Heart left ventricle (tissue), 13 donors: ENCODE results near the gene ZBTB20.

Source experiments
- POLR2A ChIP-seq, 2 donors: fragments of 450-650 bp; IDR thresholded peaks; one replicate each; pipeline ENCODE4 v1.6.1; 2017; ENCODE audit warnings: antibody characterized with exemption in 2 of 2, mild to moderate bottlenecking in 2 of 2, moderate library complexity in 2 of 2
- TF ChIP-seq, protein P1 (sequence below), 12 donors: fragments of 200-600 bp; sonication (generic) in 4 of 12; IDR thresholded peaks; one replicate each; pipeline versions ENCODE4 v1.5.0 to v1.8.0; 2018 to 2022; ENCODE audit warnings: antibody characterized with exemption in 12 of 12, mild to moderate bottlenecking in 5 of 12
- donor health status: ischemic (EF 13 %, LVEDD 7.1; RV severe dilation, severe dysfunction).
- donor health status: DM: no; HTN: yes; CAD: no.
- donor health status: DM: no; HTN: no; CAD: no.
- donor health status: ischemic (EF 25% LVEDD 6.9; RV normal size, moderate dysfunction).
- donor health status: ischemic (EF 25% LVEDD 5.7; RV mildly dilated, moderate dysfunction).
- donor health status: ischemic (EF 35%, LVEDD 5.7; RV mildly dilated, moderate dysfunction).
- donor health status: nonischemic (EF 11% LVEDD 7.7; RV severe dilation, severe dysfunction).
- donor health status: DM: yes; HTN: yes; CAD: no.
- donor health status: PGD.
- donor health status: ischemic (EF 29% LVEDD 5.4; RV normal size, mild dysfunction).
- donor health status: nonischemic (EF 23%, LVEDD 6.1; RV moderate dilation, normal function).

DNA sequence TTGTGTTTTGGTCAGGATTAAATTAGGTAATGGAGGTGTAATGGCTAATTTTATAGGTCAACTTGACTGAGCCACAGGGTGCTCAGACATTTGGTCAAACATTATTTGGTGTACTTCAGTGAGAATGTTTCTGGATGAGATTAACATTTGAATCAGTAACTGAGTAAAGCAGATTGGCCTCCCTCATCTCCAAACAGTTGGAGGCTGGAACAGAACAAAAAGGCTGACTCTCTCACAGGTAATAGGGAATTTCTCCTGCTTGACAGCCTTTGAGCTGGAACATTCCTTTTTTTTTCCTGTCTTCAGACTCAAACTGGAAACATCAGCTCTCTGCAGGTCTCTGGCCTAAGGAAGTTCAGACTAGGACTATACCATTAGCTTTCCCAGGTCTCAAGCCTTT, 280.7 kb downstream of the ZBTB20 start:
- TF ChIP-seq, protein P1, sequence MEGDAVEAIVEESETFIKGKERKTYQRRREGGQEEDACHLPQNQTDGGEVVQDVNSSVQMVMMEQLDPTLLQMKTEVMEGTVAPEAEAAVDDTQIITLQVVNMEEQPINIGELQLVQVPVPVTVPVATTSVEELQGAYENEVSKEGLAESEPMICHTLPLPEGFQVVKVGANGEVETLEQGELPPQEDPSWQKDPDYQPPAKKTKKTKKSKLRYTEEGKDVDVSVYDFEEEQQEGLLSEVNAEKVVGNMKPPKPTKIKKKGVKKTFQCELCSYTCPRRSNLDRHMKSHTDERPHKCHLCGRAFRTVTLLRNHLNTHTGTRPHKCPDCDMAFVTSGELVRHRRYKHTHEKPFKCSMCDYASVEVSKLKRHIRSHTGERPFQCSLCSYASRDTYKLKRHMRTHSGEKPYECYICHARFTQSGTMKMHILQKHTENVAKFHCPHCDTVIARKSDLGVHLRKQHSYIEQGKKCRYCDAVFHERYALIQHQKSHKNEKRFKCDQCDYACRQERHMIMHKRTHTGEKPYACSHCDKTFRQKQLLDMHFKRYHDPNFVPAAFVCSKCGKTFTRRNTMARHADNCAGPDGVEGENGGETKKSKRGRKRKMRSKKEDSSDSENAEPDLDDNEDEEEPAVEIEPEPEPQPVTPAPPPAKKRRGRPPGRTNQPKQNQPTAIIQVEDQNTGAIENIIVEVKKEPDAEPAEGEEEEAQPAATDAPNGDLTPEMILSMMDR (IDR thresholded peaks at IDR 0.05), result no peak
- no peak for TF ChIP-seq POLR2A (IDR thresholded peaks at IDR 0.05)
